NB4 (cell line): ENCODE results near the gene RRM2.

Experiments
- MYC ChIP-seq: IDR thresholded peaks from 2 replicates; pipeline ENCODE4 v1.6.1; 2011; ENCODE audit warnings: low read depth, low read length
- POLR2A ChIP-seq: IDR thresholded peaks from 2 replicates; pipeline ENCODE4 v1.6.1; 2011; ENCODE audit warnings: mild to moderate bottlenecking; ENCODE audit not compliant: insufficient read length; ENCODE audit errors: extremely low read depth
- TF ChIP-seq, protein P1 (sequence below): IDR thresholded peaks from one replicate; pipeline ENCODE4 v1.5.1; 2012; ENCODE audit warnings: low read depth, low read length

GRCh38 chr2:10085043-10085667, 37.4 kb upstream of the RRM2 start:
- TF ChIP-seq POLR2A: no peak
- TF ChIP-seq, protein P1, sequence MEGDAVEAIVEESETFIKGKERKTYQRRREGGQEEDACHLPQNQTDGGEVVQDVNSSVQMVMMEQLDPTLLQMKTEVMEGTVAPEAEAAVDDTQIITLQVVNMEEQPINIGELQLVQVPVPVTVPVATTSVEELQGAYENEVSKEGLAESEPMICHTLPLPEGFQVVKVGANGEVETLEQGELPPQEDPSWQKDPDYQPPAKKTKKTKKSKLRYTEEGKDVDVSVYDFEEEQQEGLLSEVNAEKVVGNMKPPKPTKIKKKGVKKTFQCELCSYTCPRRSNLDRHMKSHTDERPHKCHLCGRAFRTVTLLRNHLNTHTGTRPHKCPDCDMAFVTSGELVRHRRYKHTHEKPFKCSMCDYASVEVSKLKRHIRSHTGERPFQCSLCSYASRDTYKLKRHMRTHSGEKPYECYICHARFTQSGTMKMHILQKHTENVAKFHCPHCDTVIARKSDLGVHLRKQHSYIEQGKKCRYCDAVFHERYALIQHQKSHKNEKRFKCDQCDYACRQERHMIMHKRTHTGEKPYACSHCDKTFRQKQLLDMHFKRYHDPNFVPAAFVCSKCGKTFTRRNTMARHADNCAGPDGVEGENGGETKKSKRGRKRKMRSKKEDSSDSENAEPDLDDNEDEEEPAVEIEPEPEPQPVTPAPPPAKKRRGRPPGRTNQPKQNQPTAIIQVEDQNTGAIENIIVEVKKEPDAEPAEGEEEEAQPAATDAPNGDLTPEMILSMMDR: no peak
- TF ChIP-seq MYC: no peak
